ENCODE data around the gene SNRPN.

The SNRPN gene

GRCh38 chr15:25019434-25019833, 64.6 kb downstream of the SNRPN start:
- H3K4me1 ChIP-seq (ENCODE audit: control insufficient read depth in 1 of 2, insufficient read depth in 1 of 2, low read depth in 1 of 2, low read length in 1 of 2) = no peaks in the 10 kb centered on the region
- H3K36me3 ChIP-seq = no peaks in the 10 kb centered on the region
- TF ChIP-seq CTCF (IDR thresholded peaks at IDR 0.05) = no peak
- no peaks in the 10 kb centered on the region for H3K9me3 ChIP-seq
- no peak overlapping the region for H3K4me3 ChIP-seq (ENCODE audit: low read depth in 1 of 2, low read length in 1 of 2)
- no peak overlapping the region for H3K27ac ChIP-seq
- H3K27me3 ChIP-seq = no peaks in the 10 kb centered on the region

- Histone ChIP-seq H3K27ac (no peak overlapping the region), H3K9me3 (no peaks in the 10 kb centered on the region)
- no peak for TF ChIP-seq CTCF (IDR thresholded peaks at IDR 0.05)
Observed at GRCh38 chr15:25022233-25022632, 67.4 kb downstream of the SNRPN start.

More at GRCh38 chr15:25022233-25022632, 67.4 kb downstream of the SNRPN start:
- no peaks in the 10 kb centered on the region for H3K27me3 ChIP-seq
- H3K36me3 ChIP-seq = no peaks in the 10 kb centered on the region
- no peaks in the 10 kb centered on the region for H3K4me1 ChIP-seq (ENCODE audit: control insufficient read depth in 1 of 2, insufficient read depth in 1 of 2, low read depth in 1 of 2, low read length in 1 of 2)
- H3K4me3 ChIP-seq (ENCODE audit: low read depth in 1 of 2, low read length in 1 of 2) = no peak overlapping the region
